DOHH2 (cell line): ENCODE measurements around the gene PDE11A.
A peak's percentile ranks its signal among the peaks of the same experiment; 100 is the strongest.

Experiments used
- H3F3A ChIP-seq: fragments of 200-600 bp; sonication (generic), shearing (Covaris generic); 2 replicates; pipeline ENCODE4 v1.6.0; 2016; ENCODE audit warnings: antibody characterized with exemption, mild to moderate bottlenecking; ENCODE audit not compliant: control insufficient read depth, insufficient read depth
- H3K27ac ChIP-seq: fragments of 200-600 bp; sonication (generic); 2 replicates; pipeline ENCODE4 v1.5.1; 2014; ENCODE audit warnings: low read depth, mild to moderate bottlenecking, low read length, moderate library complexity
- H3K27me3 ChIP-seq: fragments of 200-600 bp; sonication (generic); 2 replicates; pipeline ENCODE4 v1.6.1; 2014; ENCODE audit warnings: mild to moderate bottlenecking, low read length, mixed read lengths; ENCODE audit not compliant: control insufficient read depth
- H3K36me3 ChIP-seq: fragments of 200-600 bp; sonication (generic); 2 replicates; pipeline ENCODE4 v1.6.1; 2014; ENCODE audit warnings: mild to moderate bottlenecking, low read length, moderate library complexity, mixed read lengths; ENCODE audit not compliant: control insufficient read depth
- H3K4me1 ChIP-seq: fragments of 200-600 bp; sonication (generic); 2 replicates; pipeline ENCODE4 v1.6.1; 2014; ENCODE audit warnings: mild to moderate bottlenecking, low read length, mixed read lengths; ENCODE audit not compliant: control insufficient read depth
- H3K4me2 ChIP-seq: fragments of 200-600 bp; sonication (generic); 2 replicates; pipeline ENCODE4 v1.6.0; 2014; ENCODE audit warnings: mild to moderate bottlenecking, low read length, moderate library complexity
- H3K4me3 ChIP-seq: fragments of 200-600 bp; sonication (generic); 2 replicates; pipeline ENCODE4 v1.5.1; 2014; ENCODE audit warnings: mild to moderate bottlenecking, low read length, mixed read lengths
- H3K79me2 ChIP-seq: fragments of 200-600 bp; sonication (generic); 2 replicates; pipeline ENCODE4 v1.6.1; 2014; ENCODE audit warnings: mild to moderate bottlenecking, low read length, mixed read lengths; ENCODE audit not compliant: control insufficient read depth
- H3K9me2 ChIP-seq: fragments of 200-600 bp; sonication (generic); replicated peaks from 2 replicates; pipeline ENCODE4 v1.6.1; 2014; ENCODE audit warnings: mild to moderate bottlenecking, low read length, mixed read lengths; ENCODE audit not compliant: control insufficient read depth
- H3K9me3 ChIP-seq: fragments of 200-600 bp; sonication (generic); 2 replicates; pipeline ENCODE4 v1.6.1; 2014; ENCODE audit warnings: antibody characterized with exemption, low read length, mixed read lengths; ENCODE audit not compliant: control insufficient read depth, insufficient read depth
- H4K20me1 ChIP-seq: fragments of 200-600 bp; sonication (generic); 2 replicates; pipeline ENCODE4 v1.6.0; 2014; ENCODE audit warnings: low read depth, mild to moderate bottlenecking, antibody characterized with exemption, low read length, moderate library complexity; ENCODE audit not compliant: control insufficient read depth, insufficient read depth
- EZH2phosphoT487 ChIP-seq: fragments of 200-600 bp; sonication (generic); IDR thresholded peaks from 2 replicates; pipeline ENCODE4 v1.6.1; 2017; ENCODE audit warnings: borderline replicate concordance, mild to moderate bottlenecking, antibody characterized with exemption, low read length, moderate library complexity, mixed read lengths
- TF ChIP-seq, protein P1 (sequence below): fragments of 200-600 bp; sonication (generic); IDR thresholded peaks from one replicate; pipeline ENCODE4 v1.5.1; 2014; ENCODE audit warnings: antibody characterized with exemption, mild to moderate bottlenecking, low read depth, low read length; ENCODE audit not compliant: poor library complexity, severe bottlenecking

PDE11A gene

DNA sequence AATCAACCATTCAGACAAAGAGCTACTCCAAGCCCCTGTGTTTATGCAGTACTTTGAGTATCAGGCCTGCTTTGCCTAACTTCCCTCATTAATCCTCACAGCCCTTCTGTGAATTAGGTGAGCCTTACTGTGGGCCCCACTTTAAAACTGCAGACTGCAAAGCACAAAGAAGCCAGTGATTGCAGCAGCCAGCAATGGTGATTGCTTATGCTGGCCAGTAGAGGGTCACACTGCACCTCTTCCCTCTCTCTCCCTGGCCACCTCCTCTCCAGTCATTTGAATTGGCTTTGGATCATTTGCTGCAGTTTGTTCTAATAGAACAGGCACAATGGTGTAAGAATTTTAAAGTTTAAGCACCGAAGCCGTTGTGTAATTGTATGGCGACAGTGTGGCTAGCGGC, 450.1 kb downstream of the PDE11A start:
- no peaks in the 10 kb centered on the region for H3F3A ChIP-seq
- TF ChIP-seq EZH2phosphoT487 = no peak
- TF ChIP-seq, protein P1, sequence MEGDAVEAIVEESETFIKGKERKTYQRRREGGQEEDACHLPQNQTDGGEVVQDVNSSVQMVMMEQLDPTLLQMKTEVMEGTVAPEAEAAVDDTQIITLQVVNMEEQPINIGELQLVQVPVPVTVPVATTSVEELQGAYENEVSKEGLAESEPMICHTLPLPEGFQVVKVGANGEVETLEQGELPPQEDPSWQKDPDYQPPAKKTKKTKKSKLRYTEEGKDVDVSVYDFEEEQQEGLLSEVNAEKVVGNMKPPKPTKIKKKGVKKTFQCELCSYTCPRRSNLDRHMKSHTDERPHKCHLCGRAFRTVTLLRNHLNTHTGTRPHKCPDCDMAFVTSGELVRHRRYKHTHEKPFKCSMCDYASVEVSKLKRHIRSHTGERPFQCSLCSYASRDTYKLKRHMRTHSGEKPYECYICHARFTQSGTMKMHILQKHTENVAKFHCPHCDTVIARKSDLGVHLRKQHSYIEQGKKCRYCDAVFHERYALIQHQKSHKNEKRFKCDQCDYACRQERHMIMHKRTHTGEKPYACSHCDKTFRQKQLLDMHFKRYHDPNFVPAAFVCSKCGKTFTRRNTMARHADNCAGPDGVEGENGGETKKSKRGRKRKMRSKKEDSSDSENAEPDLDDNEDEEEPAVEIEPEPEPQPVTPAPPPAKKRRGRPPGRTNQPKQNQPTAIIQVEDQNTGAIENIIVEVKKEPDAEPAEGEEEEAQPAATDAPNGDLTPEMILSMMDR = no peak
- no peaks in the 10 kb centered on the region for H3K36me3 ChIP-seq
- no peaks in the 10 kb centered on the region for H3K27me3 ChIP-seq
- no peak overlapping the region for H3K4me2 ChIP-seq
- no peak overlapping the region for H3K27ac ChIP-seq
- H4K20me1 ChIP-seq = no peaks in the 10 kb centered on the region
- H3K9me3 ChIP-seq = 0 out of 2 replicates have a peak, but pooled peaks cover 8% of the 10 kb centered on the region
- peaks cover 17% of the 10 kb centered on the region for H3K4me1 ChIP-seq
- no peaks in the 10 kb centered on the region for H3K79me2 ChIP-seq
- H3K9me2 ChIP-seq = no peaks in the 10 kb centered on the region
- H3K4me3 ChIP-seq = no peak overlapping the region

GRCh38 chr2:177619986-177620385, 452.6 kb downstream of the PDE11A start:
- Histone ChIP-seq H3K9me2 (no peaks in the 10 kb centered on the region), H3K79me2 (no peaks in the 10 kb centered on the region), H3K4me1 (peaks cover 10% of the 10 kb centered on the region), H3K27ac (no peak overlapping the region), H3K27me3 (no peaks in the 10 kb centered on the region), H3K9me3 (peaks cover 8% of the 10 kb centered on the region; the same call in 1 of the 2 replicates), H3K4me3 (no peak overlapping the region), H3F3A (no peaks in the 10 kb centered on the region), H3K4me2 (no peak overlapping the region), H3K36me3 (no peaks in the 10 kb centered on the region), H4K20me1 (no peaks in the 10 kb centered on the region)
- TF ChIP-seq EZH2phosphoT487 = no peak
- TF ChIP-seq, protein P1 = no peak

DNA sequence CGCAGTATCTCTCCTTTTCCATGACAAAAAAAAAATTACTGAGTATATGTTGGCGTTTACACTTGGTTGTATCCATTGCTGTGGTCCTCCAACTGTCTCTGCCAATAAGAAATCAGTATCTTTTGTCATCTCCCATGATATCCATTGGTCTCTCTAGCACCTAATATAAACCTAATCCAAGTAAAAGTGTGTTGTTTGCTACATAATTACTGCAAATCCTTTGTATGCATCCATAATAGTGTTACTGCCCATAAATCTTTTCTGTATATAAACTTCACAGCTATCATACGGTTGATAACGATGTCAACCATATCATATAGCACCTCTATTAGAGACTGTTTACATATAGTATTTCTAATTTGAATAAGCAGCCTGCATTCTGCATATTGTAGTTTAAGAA, 453.1 kb downstream of the PDE11A start:
- Histone ChIP-seq H3K9me3 (peaks cover 8% of the 10 kb centered on the region; the same call in 1 of the 2 replicates), H3K9me2 (no peaks in the 10 kb centered on the region), H3K4me1 (peaks cover 10% of the 10 kb centered on the region), H3K79me2 (no peaks in the 10 kb centered on the region), H3K27me3 (no peaks in the 10 kb centered on the region), H3F3A (no peaks in the 10 kb centered on the region), H3K4me2 (peak overlapping the region; percentile 74), H3K4me3 (peak overlapping the region; percentile 81), H3K27ac (no peak overlapping the region), H3K36me3 (no peaks in the 10 kb centered on the region), H4K20me1 (no peaks in the 10 kb centered on the region)
- TF ChIP-seq EZH2phosphoT487 = no peak
- TF ChIP-seq, protein P1 = no peak
